Vagina (tissue), 2 donors: ENCODE results near the gene GPC1. TPM values are rescaled to one million over a fixed set of nuclear protein-coding genes. Genes with fewer than 3 reads are reported as not detected.

Experiments
- DNase-seq, 2 donors: peaks; one replicate each; pipeline ENCODE4 v3.0.0-alpha.2; 2017; ENCODE audit errors: extremely low spot score in 2 of 2
- H3K27ac ChIP-seq: fragments of 200-600 bp; sonication (generic); one replicate; pipeline ENCODE4 v1.5.1; 2019
- H3K27me3 ChIP-seq: fragments of 200-600 bp; sonication (generic); one replicate; pipeline ENCODE4 v1.5.1; 2019
- H3K36me3 ChIP-seq, 2 donors: fragments of 200-600 bp; sonication (generic); one replicate each; pipeline ENCODE4 v1.5.1; 2017 to 2019
- H3K4me1 ChIP-seq: fragments of 200-600 bp; sonication (generic); one replicate; pipeline ENCODE4 v1.5.1; 2019
- H3K4me3 ChIP-seq, 2 donors: fragments of 200-600 bp; sonication (generic); 1 replicate in 1 of 2; 2 replicates in 1 of 2; pipeline ENCODE4 v1.5.1; 2016 to 2019
- H3K9me3 ChIP-seq: fragments of 200-600 bp; sonication (generic); one replicate; pipeline ENCODE4 v1.5.1; 2019
- CTCF ChIP-seq, 3 experiments: fragments of 450-650 bp in 2 of 3; fragments of 200-600 bp in 1 of 3; sonication (generic) in 1 of 3; IDR thresholded peaks; one replicate each; pipeline ENCODE4 v1.5.1; 2017 to 2019; ENCODE audit warnings: antibody characterized with exemption in 3 of 3, mild to moderate bottlenecking in 2 of 3, moderate library complexity in 2 of 3
- POLR2A ChIP-seq, 2 donors: fragments of 450-650 bp; IDR thresholded peaks; one replicate each; pipeline ENCODE4 v1.6.1; 2017; ENCODE audit warnings: antibody characterized with exemption in 2 of 2, mild to moderate bottlenecking in 2 of 2, moderate library complexity in 2 of 2
- POLR2AphosphoS5 ChIP-seq, 2 donors: sonication (generic); formaldehyde crosslinking; IDR thresholded peaks; one replicate each; pipeline ENCODE4 v1.9.0; 2017; ENCODE audit warnings: antibody characterized with exemption in 2 of 2, mild to moderate bottlenecking in 2 of 2, low read depth in 1 of 2; ENCODE audit not compliant: insufficient read depth in 1 of 2
- intact Hi-C: fragments of 100-400 bp; cut with DNase I; formaldehyde crosslinking; loops from one replicate; pipeline ENCODE4 v1.15.1; 2023
- total RNA-seq: library from RNA; depleted of rRNA; stranded (reverse); fragments of >200 nt; gene quantifications from one replicate; pipeline ENCODE4 v1.2.3, GENCODE V29; 2016

The GPC1 gene
- total RNA-seq, 1 donor from 2014 or later: 73.2 TPM

GRCh38 chr2:240467659-240468302, 32.3 kb downstream of the GPC1 start:
- no peak for TF ChIP-seq POLR2AphosphoS5 (IDR thresholded peaks at IDR 0.05; ENCODE audit: insufficient read depth in 1 of 2, low read depth in 1 of 2)
- TF ChIP-seq POLR2A (IDR thresholded peaks at IDR 0.05): no peak
- no peak for TF ChIP-seq CTCF (IDR thresholded peaks at IDR 0.05)
- peak; percentile 79 to 88 for DNase-seq
- no peaks in the 10 kb centered on the region for H3K4me1 ChIP-seq
- H3K27me3 ChIP-seq: no peaks in the 10 kb centered on the region
- intact Hi-C loops: no loop called here
- peaks cover 0 to 15% of the 10 kb centered on the region in 2 donors for H3K36me3 ChIP-seq
- H3K9me3 ChIP-seq: no peaks in the 10 kb centered on the region
- H3K27ac ChIP-seq: no peak overlapping the region
- H3K4me3 ChIP-seq: no peak overlapping the region

DNA sequence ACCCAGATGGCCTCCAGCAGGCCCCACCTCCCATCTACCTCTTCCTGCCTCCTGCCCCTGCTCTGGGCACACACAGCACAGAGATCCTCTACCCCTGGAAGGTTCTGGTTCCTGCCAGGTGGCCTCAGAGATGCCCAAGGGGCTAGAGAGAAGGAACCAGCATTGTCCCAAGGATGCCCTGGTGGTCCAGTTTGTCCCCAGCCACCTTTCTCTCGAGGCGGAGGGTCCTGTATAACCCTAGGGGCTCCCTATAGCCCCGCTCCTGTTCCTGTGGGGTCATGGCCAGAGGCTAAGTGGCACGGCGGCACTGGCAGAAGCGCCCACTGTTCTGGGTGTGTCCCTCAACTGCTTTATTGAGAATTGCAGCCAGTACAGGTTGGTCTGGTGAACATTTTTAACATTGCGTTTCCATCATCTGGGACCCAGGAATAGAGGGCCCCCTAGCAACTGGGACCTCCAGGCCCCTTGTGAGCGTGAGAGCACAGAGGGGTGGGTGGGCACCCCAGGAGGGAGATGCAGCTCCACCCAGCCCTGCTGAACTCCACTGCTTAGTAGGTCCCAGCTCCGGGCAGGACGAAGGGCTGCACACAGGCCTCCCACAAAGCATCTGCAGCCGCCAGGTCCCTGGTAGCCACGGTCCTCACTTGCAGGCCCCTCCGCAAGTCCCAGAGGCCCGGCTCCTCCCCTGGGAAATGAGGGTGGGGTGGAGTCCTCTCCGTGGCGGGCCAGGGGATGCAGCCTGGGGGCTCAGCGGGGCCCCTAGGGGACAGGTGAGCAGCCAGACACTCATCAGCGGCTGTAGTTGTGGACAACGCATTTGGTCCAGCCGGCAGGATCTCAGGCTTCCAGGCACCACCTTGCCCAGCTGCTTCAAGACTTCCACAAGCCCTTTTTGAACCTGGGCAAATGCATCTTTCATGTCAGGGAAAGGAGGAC, 33.1 kb downstream of the GPC1 start:
- Histone ChIP-seq H3K4me3 (no peak overlapping the region), H3K36me3 (peaks cover 0 to 15% of the 10 kb centered on the region in 2 donors), H3K27ac (no peak overlapping the region), H3K9me3 (peaks cover under 1% of the 10 kb centered on the region), H3K27me3 (no peaks in the 10 kb centered on the region), H3K4me1 (no peaks in the 10 kb centered on the region)
- peak; percentile 85 to 94 for DNase-seq
- TF ChIP-seq POLR2AphosphoS5 (IDR thresholded peaks at IDR 0.05; ENCODE audit: insufficient read depth in 1 of 2, low read depth in 1 of 2): no peak
- TF ChIP-seq CTCF (IDR thresholded peaks at IDR 0.05): no peak
- TF ChIP-seq POLR2A (IDR thresholded peaks at IDR 0.05): no peak
- intact Hi-C loops: no loop called here

GRCh38 chr2:240469239-240469636, 33.8 kb downstream of the GPC1 start:
- peaks cover 0 to 13% of the 10 kb centered on the region in 2 donors for H3K36me3 ChIP-seq
- no peak for TF ChIP-seq POLR2A (IDR thresholded peaks at IDR 0.05)
- no peak for TF ChIP-seq POLR2AphosphoS5 (IDR thresholded peaks at IDR 0.05; ENCODE audit: insufficient read depth in 1 of 2, low read depth in 1 of 2)
- H3K9me3 ChIP-seq: peaks cover 5% of the 10 kb centered on the region
- intact Hi-C loops: no loop called here
- H3K4me1 ChIP-seq: no peaks in the 10 kb centered on the region
- no peak overlapping the region for H3K27ac ChIP-seq
- peak in 1 of 2 donors; percentile 93 for DNase-seq
- H3K27me3 ChIP-seq: no peaks in the 10 kb centered on the region
- H3K4me3 ChIP-seq: no peak overlapping the region

GRCh38 chr2:240469740-240470139, 34.3 kb downstream of the GPC1 start:
- no peak overlapping the region for H3K27ac ChIP-seq
- H3K27me3 ChIP-seq: no peaks in the 10 kb centered on the region
- peaks cover 5% of the 10 kb centered on the region for H3K9me3 ChIP-seq
- DNase-seq: peak in 1 of 2 donors; percentile 58
- intact Hi-C loops: no loop called here
- H3K4me1 ChIP-seq: no peaks in the 10 kb centered on the region
- TF ChIP-seq POLR2A (IDR thresholded peaks at IDR 0.05): no peak
- no peak for TF ChIP-seq POLR2AphosphoS5 (IDR thresholded peaks at IDR 0.05; ENCODE audit: insufficient read depth in 1 of 2, low read depth in 1 of 2)
- no peak for TF ChIP-seq CTCF (IDR thresholded peaks at IDR 0.05)
- H3K4me3 ChIP-seq: no peak overlapping the region
- H3K36me3 ChIP-seq: peaks cover 0 to 8% of the 10 kb centered on the region in 2 donors

DNA sequence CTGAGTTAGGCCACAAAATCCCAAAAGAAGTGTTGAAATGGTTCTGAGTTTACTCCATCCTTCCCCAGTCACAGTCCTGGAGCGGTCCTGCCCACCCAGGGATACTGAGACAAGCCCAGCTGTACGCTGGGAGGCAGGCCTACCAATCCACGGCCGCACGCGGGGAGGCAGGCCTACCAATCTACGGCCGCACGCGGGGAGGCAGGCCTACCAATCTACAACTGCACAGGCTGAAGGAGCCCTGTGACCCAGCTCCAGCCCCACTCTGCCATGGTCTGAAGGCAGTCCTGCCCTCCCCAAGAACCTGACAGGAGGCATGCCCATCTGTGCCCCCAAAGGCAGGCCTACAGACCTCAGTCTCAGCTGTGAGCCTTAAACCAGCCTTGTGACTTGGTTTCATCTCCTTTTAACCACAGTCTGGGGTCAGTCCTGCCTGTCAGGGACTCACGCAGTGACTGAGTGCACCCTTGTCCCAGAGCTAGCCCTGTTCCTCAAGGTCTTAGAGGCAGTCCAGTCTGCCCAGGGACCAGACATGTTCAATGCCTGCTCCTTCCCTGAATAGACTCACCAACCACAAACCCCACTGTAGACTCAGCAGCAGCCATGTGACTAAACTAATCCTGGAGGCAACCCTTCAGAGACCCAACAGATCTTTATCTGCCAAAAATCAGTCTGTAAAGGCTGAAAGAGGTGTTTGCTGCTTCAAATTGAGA, 36.8 kb downstream of the GPC1 start:
- H3K9me3 ChIP-seq: peaks cover 5% of the 10 kb centered on the region
- intact Hi-C loops: no loop called here
- no peaks in the 10 kb centered on the region for H3K4me1 ChIP-seq
- no peaks in the 10 kb centered on the region for H3K27me3 ChIP-seq
- no peak overlapping the region for H3K4me3 ChIP-seq
- no peaks in the 10 kb centered on the region for H3K36me3 ChIP-seq
- DNase-seq: peak in 1 of 2 donors; percentile 49
- TF ChIP-seq POLR2AphosphoS5 (IDR thresholded peaks at IDR 0.05; ENCODE audit: insufficient read depth in 1 of 2, low read depth in 1 of 2) (no peak), POLR2A (IDR thresholded peaks at IDR 0.05) (no peak), CTCF (IDR thresholded peaks at IDR 0.05) (no peak)
- H3K27ac ChIP-seq: no peak overlapping the region
